Amniotic stem cell (primary cell): ENCODE results near the gene AFM.
"Not testable (repeated sequence)": the region's sequence is repeated elsewhere in the genome, so short reads cannot be mapped to it uniquely, and the experiment has no call there.

ENCODE experiments used
- DNase-seq: peaks from one replicate; lab custom pipeline; 2025; lab: John Stamatoyannopoulos, UW

The AFM gene

GRCh38 chr4:73505567-73505966 is 24.0 kb downstream of the AFM start:
- DNase-seq = no peak

DNA sequence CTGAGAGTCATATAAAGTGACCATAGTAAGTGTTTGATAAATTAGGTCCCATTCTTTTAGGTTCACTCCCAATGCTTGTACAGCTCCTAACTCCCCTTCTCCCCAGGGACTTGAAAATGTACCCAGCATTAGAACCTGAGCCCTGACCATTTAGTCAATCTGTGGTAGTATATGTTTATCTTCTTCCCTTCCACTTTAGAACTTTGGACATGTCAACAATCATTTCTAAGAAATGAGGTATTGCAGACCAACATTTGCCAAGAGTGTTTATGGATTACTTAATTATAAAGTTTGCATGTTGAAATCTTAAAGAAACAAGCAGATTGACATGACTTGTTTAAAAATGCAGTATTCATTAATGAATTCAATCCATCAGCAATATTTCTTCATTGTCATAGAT is 26.0 kb downstream of the AFM start:
- DNase-seq = no peak

DNA sequence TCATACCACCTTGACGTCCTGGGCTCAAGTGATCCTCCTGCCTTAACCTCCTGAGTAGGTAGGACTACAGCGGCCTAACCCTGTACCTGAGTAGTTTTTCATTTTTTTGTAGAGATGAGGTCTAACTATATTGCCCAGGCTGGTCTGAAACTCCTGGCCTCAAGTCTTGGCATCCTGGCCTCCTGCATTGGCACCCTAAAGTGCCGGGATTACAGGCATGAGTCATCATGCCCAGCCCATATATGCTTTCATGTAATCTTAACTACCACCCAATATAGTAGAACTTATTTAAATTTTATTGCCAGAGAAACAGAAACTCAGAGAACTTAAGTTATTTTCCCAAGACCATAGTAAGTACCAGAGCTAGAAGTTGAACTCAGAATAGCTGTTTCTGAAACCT is 27.1 kb downstream of the AFM start:
- DNase-seq = no peak

DNA sequence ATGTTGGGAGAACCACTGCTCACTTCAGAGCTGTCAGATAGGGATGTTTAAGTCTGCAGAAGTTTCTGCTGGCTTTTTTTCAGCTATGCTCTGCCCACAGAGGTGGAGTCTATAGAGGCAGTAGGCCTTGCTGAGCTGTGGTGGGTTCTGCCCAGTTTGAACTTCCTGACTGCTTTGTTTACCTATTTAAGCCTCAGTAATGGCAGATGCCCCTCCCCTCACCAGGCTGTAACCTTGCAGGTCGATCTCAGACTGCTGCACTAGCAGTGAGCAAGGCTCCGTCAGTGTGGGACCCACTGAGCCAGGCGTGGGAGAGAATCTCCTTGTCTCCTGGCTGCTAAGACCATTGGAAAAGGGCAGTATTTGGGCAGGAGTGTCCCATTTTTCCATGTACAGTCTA is 36.8 kb downstream of the AFM start:
- DNase-seq = no peak

DNA sequence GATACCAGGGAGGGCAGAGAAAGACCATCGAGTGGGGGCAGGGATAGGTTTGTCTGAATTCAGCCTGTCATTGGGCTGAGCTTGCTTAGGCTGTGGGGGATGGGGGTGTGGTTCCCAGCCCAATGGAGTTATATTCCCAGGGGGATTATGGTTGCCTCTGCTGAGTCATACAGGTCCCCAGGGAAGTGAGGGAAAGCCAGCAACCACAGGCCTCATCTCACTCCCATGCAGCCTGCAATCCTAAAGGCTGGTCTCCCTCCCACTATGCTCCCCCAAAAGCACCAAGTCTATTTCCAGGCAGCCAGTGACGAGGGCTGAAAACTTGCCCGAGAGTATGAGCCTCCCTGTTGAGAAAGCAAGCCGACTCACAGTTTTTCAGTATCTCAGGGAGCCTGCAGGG is 39.3 kb downstream of the AFM start:
- DNase-seq = no peak

DNA sequence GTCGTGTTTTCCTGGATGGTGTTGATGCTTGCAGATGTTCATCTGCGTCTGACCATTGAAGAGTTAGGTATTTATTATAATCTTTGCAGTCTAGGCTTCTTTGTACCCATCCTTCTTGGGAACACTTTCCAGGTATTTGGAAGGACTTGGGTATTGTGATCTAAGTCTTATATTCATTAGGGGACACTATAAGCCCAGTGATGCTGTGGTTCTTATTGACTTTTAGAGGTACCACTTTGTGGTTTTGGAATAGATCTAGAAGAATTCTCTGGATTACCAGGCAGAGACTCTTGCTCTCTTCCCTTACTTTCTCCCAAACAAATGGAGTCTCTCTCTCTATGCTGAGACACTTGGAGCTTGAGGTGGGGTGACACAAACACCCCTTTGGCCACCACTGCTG is 41.6 kb downstream of the AFM start:
- DNase-seq = no peak

GRCh38 chr4:73525611-73526010 is 44.1 kb downstream of the AFM start:
- no peak for DNase-seq

DNA sequence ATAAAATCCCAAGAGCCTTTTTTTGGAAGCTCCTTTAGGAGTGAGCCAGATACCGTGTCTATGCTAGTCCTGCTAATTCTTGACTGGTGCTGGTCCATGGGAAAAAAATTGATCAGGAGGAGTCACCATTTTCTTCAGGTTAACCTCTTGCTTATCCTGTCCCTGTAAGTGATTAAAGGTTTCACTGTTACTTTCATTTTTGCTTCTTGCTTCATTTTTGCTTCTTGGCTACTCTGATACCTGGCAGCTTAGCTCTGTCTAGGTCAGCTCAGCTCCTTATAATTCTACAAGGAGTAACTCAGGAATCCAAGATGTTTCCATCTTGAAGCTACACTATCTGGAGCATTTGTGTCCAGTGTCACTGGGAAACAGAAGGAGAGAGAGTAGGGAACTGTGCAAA is 45.7 kb downstream of the AFM start:
- no peak for DNase-seq

DNA sequence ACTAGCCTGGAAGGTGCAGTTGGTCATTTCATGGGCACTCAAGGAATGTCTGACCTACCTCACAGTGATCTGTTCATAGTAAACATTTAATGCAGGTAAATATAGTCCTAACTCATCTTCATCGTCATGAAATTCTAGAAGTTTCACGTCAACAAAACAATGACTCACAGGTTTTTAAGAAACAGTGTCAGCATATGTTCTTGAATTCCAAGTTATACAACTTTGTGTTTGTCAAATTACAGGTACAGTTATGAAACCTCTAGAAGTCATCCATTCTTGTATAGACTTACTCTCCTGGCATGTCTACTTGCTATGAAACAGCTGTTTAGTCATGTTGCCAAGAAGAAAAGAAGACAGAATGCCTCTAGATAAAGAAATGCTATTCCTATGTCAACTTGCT is 46.6 kb downstream of the AFM start:
- DNase-seq = no peak

DNA sequence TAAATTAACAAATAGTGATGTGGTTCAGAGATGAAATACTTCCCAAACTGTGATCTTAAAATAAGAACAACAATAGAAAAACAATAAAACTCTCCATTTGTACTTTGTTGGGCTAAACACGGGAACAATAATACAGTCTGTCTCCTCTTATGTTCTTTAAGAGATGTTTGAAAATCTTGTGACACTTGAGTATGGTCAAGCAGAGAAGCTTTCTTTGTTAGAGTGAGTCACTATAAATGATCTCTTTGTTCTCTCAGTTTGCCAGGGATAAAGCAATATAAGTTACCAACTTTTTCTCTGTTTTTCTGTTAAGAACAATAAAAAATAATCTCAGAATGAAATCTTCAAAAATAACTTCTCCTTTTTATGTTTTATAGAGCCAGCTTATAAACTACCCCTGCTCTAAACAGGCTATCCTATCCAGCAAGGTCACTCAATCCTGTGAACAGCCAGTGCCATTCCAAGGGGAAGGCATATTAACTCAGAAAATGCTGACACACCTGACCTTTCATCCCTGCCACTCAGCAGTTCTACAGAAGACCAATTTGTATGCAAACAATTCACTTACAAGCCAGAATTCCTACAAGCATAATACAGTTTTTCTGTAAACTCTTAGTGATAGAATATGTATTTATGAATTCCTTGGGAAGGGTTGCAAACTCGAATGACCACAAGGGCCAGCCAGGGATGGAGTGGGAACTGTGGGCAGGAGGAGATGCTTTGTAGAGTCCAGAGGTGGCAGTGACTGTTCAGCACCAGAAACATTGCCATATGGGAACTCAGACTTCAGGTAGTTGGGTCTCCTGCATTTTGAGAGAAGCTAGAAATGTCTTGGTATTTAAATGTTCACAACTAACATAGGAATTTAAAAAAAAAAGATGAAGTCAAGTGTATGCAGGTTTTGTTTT is 52.2 kb downstream of the AFM start:
- no peak for DNase-seq

DNA sequence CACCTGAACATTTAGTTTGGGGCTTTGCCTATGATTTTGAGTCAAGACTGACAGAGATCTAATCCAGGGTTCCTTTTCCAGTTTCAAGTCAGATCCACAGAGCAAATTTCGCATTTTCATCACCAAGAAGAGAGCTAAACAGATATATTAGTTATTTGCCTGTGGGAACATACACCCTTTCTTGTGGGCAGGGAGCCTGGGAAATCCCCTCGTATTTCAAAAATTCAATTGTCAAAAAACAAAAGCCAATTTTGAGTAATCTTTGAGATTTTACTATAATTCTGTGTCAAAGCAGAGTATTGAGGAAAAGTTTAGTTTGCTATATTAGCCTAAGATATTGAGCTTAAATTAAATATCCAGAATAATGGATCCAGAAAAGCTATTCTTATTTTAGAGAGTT is 56.6 kb downstream of the AFM start:
- no peak for DNase-seq

- DNase-seq = no peak
Measured at GRCh38 chr4:73539386-73539785, 57.8 kb downstream of the AFM start.

GRCh38 chr4:73540826-73541225 is 59.3 kb downstream of the AFM start:
- DNase-seq = no peak

DNA sequence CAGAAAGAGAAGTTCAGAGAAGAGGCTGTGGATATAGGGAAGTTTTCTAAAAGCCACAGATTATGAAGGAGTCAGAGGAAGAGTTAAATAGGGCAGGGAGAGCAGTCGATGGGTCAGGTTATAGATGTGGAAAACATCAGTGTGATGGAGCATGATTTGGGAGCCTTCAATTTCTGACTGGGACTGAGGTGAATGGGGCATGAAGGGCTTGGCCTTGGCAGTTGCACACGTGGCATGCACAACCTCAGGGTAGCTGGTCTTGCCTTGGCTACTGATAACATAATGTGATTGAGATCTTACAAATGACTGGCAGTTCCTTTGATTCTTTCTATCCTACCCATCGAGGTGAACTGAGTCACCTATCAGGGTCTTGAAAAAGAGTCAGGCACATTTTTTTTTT is 59.7 kb downstream of the AFM start:
- no peak for DNase-seq

GRCh38 chr4:73544620-73545019 is 63.1 kb downstream of the AFM start:
- DNase-seq = no peak

DNA sequence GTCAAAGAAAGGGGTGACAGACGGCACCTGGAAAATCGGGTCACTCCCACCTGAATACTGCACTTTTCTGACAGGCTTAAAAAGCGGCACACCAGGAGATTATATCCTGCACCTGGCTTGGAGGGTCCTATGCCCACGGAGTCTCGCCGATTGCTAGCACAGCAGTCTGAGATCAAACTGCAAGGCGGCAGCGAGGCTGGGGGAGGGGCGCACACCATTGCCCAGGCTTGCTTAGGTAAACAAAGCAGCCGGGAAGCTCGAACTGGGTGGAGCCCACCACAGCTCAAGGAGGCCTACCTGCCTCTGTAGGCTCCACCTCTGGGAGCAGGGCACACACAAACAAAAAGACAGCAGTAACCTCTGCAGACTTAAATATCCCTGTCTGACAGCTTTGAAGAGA is 69.3 kb downstream of the AFM start:
- not testable (repeated sequence) for DNase-seq
